ENCODE measurements around the gene GNAT3. TPM values are rescaled to one million over a fixed set of nuclear protein-coding genes. Genes with fewer than 3 reads are reported as not detected.

GNAT3 gene
- total RNA-seq, 1 experiment from 2014 or later = not detected

GRCh38 chr7:80468931-80469714 is 42.7 kb downstream of the GNAT3 start:
- H3K9me3 Mint-ChIP-seq (ENCODE audit: low read depth, unreplicated experiment) = no peaks in the 10 kb centered on the region
- no peak for DNase-seq

GRCh38 chr7:80467069-80467468 is 44.8 kb downstream of the GNAT3 start:
- BruUV-seq (replicated peaks) = no TSS peak
- no peaks in the 10 kb centered on the region for H3K36me3 Mint-ChIP-seq (ENCODE audit: insufficient read depth, unreplicated experiment)
- no peak overlapping the region for H3K4me3 Mint-ChIP-seq (ENCODE audit: low read depth, unreplicated experiment)
- H3K27me3 Mint-ChIP-seq (ENCODE audit: unreplicated experiment) = no peaks in the 10 kb centered on the region
- no peak for TF ChIP-seq CTCF (IDR thresholded peaks at IDR 0.05; ENCODE audit: unreplicated experiment)
- H3K9me3 Mint-ChIP-seq (ENCODE audit: low read depth, unreplicated experiment) = no peaks in the 10 kb centered on the region
- intact Hi-C loops (cut with micrococcal nuclease; ENCODE audit: unreplicated experiment) = no loop called here
- peaks cover 9% of the 10 kb centered on the region for H3K4me1 Mint-ChIP-seq (ENCODE audit: low read depth, unreplicated experiment)
- CTCF ChIA-PET = no interaction called here
- H3K27ac Mint-ChIP-seq (ENCODE audit: unreplicated experiment) = no peak overlapping the region
- DNase-seq = no peak

More at GRCh38 chr7:80468931-80469714, 42.7 kb downstream of the GNAT3 start:
- no TSS peak for BruUV-seq (replicated peaks)
- H3K4me1 Mint-ChIP-seq (ENCODE audit: low read depth, unreplicated experiment) = no peaks in the 10 kb centered on the region
- no peak overlapping the region for H3K4me3 Mint-ChIP-seq (ENCODE audit: low read depth, unreplicated experiment)
- TF ChIP-seq CTCF (IDR thresholded peaks at IDR 0.05; ENCODE audit: unreplicated experiment) = no peak
- intact Hi-C loops (cut with micrococcal nuclease; ENCODE audit: unreplicated experiment) = no loop called here
- H3K27ac Mint-ChIP-seq (ENCODE audit: unreplicated experiment) = no peak overlapping the region
- no peaks in the 10 kb centered on the region for H3K36me3 Mint-ChIP-seq (ENCODE audit: insufficient read depth, unreplicated experiment)
- no peaks in the 10 kb centered on the region for H3K27me3 Mint-ChIP-seq (ENCODE audit: unreplicated experiment)
- CTCF ChIA-PET = no interaction called here

GRCh38 chr7:80466636-80467035 is 45.2 kb downstream of the GNAT3 start:
- TF ChIP-seq CTCF (IDR thresholded peaks at IDR 0.05; ENCODE audit: unreplicated experiment) = no peak
- Mint-ChIP-seq H3K27ac (ENCODE audit: unreplicated experiment) (no peak overlapping the region), H3K36me3 (ENCODE audit: insufficient read depth, unreplicated experiment) (no peaks in the 10 kb centered on the region), H3K27me3 (ENCODE audit: unreplicated experiment) (no peaks in the 10 kb centered on the region), H3K4me1 (ENCODE audit: low read depth, unreplicated experiment) (peaks cover 9% of the 10 kb centered on the region), H3K4me3 (ENCODE audit: low read depth, unreplicated experiment) (no peak overlapping the region), H3K9me3 (ENCODE audit: low read depth, unreplicated experiment) (no peaks in the 10 kb centered on the region)
- no peak for DNase-seq
- CTCF ChIA-PET = no interaction called here
- intact Hi-C loops (cut with micrococcal nuclease; ENCODE audit: unreplicated experiment) = no loop called here
- BruUV-seq (replicated peaks) = no TSS peak

GRCh38 chr7:80464211-80464610 is 47.7 kb downstream of the GNAT3 start:
- Mint-ChIP-seq H3K4me1 (ENCODE audit: low read depth, unreplicated experiment) (peaks cover 9% of the 10 kb centered on the region), H3K36me3 (ENCODE audit: insufficient read depth, unreplicated experiment) (no peaks in the 10 kb centered on the region), H3K9me3 (ENCODE audit: low read depth, unreplicated experiment) (no peaks in the 10 kb centered on the region), H3K4me3 (ENCODE audit: low read depth, unreplicated experiment) (no peak overlapping the region), H3K27me3 (ENCODE audit: unreplicated experiment) (no peaks in the 10 kb centered on the region), H3K27ac (ENCODE audit: unreplicated experiment) (no peak overlapping the region)
- no peak for DNase-seq
- no peak for TF ChIP-seq CTCF (IDR thresholded peaks at IDR 0.05; ENCODE audit: unreplicated experiment)
- intact Hi-C loops (cut with micrococcal nuclease; ENCODE audit: unreplicated experiment) = no loop called here
- CTCF ChIA-PET = no interaction called here
- no TSS peak for BruUV-seq (replicated peaks)
